Neural cell (in vitro differentiated cells): ENCODE data around the gene BABAM2.

Experiments
- EZH2 ChIP-seq: fragments of 200-600, 300-800 bp; shearing (Covaris generic), sonication (generic); IDR thresholded peaks from 2 replicates; pipeline ENCODE4 v1.6.1; 2014; ENCODE audit warnings: antibody characterized with exemption, low read length, borderline replicate concordance, mild to moderate bottlenecking; ENCODE audit not compliant: insufficient read depth, poor library complexity, severe bottlenecking
- RAD21 ChIP-seq: fragments of 450-650 bp; conservative IDR thresholded peaks from 2 replicates; pipeline ENCODE4 v1.6.1; 2014; ENCODE audit warnings: antibody characterized with exemption, mild to moderate bottlenecking, moderate library complexity
- SMC3 ChIP-seq: fragments of 450-650 bp; conservative IDR thresholded peaks from 2 replicates; pipeline ENCODE4 v1.6.1; 2014; ENCODE audit warnings: antibody characterized with exemption, mild to moderate bottlenecking, moderate library complexity; ENCODE audit not compliant: poor library complexity
- TAF1 ChIP-seq: IDR thresholded peaks from 2 replicates; pipeline ENCODE4 v1.6.1; 2012; ENCODE audit warnings: low read depth
- TF ChIP-seq, protein P1 (sequence below): fragments of 450-650 bp; IDR thresholded peaks from 2 replicates; pipeline ENCODE4 v1.5.1; 2014; ENCODE audit warnings: antibody characterized with exemption, mild to moderate bottlenecking, moderate library complexity; ENCODE audit not compliant: poor library complexity, severe bottlenecking

DNA sequence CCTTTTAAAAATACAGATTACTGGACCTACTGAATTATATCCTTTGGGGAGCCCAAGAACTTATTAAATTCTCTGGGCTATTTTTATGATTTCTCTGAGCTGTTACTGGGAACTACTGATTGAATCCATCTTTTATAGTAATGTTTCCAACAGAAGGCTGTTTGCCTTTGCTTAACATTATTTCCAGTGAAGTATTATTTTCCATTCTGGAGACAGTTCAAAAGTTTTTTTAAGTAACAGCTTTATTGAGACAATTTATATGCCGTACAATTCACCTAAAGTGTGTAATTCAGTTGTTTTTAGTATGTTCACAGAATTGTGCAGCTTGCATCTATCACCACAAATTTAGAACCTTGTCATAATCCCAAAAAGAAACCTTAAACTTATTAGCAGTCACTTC is 100.6 kb downstream of the BABAM2 start:
- TF ChIP-seq, protein P1, sequence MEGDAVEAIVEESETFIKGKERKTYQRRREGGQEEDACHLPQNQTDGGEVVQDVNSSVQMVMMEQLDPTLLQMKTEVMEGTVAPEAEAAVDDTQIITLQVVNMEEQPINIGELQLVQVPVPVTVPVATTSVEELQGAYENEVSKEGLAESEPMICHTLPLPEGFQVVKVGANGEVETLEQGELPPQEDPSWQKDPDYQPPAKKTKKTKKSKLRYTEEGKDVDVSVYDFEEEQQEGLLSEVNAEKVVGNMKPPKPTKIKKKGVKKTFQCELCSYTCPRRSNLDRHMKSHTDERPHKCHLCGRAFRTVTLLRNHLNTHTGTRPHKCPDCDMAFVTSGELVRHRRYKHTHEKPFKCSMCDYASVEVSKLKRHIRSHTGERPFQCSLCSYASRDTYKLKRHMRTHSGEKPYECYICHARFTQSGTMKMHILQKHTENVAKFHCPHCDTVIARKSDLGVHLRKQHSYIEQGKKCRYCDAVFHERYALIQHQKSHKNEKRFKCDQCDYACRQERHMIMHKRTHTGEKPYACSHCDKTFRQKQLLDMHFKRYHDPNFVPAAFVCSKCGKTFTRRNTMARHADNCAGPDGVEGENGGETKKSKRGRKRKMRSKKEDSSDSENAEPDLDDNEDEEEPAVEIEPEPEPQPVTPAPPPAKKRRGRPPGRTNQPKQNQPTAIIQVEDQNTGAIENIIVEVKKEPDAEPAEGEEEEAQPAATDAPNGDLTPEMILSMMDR: no peak
- TF ChIP-seq EZH2: no peak
- TF ChIP-seq RAD21: no peak
- no peak for TF ChIP-seq TAF1
- no peak for TF ChIP-seq SMC3
